IPS-20b (cell line): Measurements from ENCODE around the gene EIF3B.
"Not testable (repeated sequence)": the region's sequence is repeated elsewhere in the genome, so short reads cannot be mapped to it uniquely, and the experiment has no call there.

Experiments
- H3K27ac ChIP-seq: one replicate; pipeline ENCODE4 v1.5.1; 2013; ENCODE audit warnings: low read length
- H3K27me3 ChIP-seq: 2 replicates; pipeline ENCODE4 v1.6.1; 2013; ENCODE audit warnings: mild to moderate bottlenecking, low read length, inconsistent platforms; ENCODE audit not compliant: insufficient read depth
- H3K36me3 ChIP-seq: 2 replicates; pipeline ENCODE4 v1.6.1; 2013; ENCODE audit warnings: low read depth, mild to moderate bottlenecking, inconsistent platforms, low read length, moderate library complexity; ENCODE audit not compliant: insufficient read depth
- H3K4me1 ChIP-seq: 2 replicates; pipeline ENCODE4 v1.6.1; 2013; ENCODE audit warnings: mild to moderate bottlenecking, control low read depth, inconsistent platforms, low read length, moderate library complexity; ENCODE audit not compliant: insufficient read depth
- H3K4me3 ChIP-seq: 2 replicates; pipeline ENCODE4 v1.5.1; 2013; ENCODE audit warnings: mild to moderate bottlenecking, low read length, inconsistent platforms
- H3K9ac ChIP-seq: 2 replicates; pipeline ENCODE4 v1.6.1; 2013; ENCODE audit warnings: low read depth, mild to moderate bottlenecking, inconsistent platforms, low read length, moderate library complexity
- H3K9me3 ChIP-seq: 2 replicates; pipeline ENCODE4 v1.6.1; 2013; ENCODE audit warnings: mild to moderate bottlenecking, low read depth, low read length, inconsistent platforms; ENCODE audit not compliant: insufficient read depth

EIF3B gene

DNA sequence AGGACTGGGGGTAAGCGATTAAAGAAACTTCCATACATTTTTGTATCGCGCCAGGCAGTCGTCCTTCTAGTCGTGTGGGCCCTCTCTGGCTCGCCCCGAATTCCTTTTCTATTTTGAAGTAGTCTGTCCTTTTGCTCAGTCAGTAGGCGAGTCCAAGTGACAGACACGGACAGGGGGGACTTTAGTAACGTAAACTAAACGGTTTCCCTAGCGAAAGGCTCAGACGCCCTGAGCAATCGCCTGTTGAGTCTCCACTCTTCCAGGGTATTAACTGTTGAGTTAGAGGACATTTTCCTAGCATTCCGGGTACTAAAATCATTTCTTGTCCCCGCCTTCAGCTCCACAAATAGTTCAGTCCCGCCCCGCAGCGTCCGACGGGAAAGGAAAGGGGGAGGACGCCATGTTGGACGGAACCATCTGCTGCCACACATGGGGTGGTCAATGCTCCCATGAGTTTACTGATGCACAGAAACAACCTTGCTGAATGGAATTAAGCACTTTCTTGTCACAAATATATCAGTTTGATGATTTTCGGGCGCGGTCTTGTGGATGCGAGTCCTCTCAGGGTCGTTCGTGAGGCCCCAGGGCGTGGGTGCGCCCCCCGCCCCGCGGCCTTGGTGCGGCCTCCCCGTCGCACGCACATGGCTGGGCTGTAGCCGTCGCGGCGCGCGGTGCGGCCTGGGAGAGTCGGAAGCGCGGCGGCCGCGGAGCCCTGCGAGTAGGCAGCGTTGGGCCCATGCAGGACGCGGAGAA is at the start of gene EIF3B:
TSS of gene EIF3B (plus strand) at position 642 of the 753 bp plus-strand sequence. CDS start at position 737, 95 bp downstream.
- peak within 1 kb of the TSS; percentile 92 for H3K9ac ChIP-seq
- H3K9me3 ChIP-seq: no peaks in the 10 kb centered on the region
- H3K4me3 ChIP-seq: peak within 1 kb of the TSS; percentile 68
- no peaks in the 10 kb centered on the region for H3K4me1 ChIP-seq
- H3K27ac ChIP-seq: peak within 1 kb of the TSS; percentile 99
- H3K27me3 ChIP-seq: no peaks in the 10 kb centered on the region
- peaks cover 43% of the 10 kb centered on the region for H3K36me3 ChIP-seq

DNA sequence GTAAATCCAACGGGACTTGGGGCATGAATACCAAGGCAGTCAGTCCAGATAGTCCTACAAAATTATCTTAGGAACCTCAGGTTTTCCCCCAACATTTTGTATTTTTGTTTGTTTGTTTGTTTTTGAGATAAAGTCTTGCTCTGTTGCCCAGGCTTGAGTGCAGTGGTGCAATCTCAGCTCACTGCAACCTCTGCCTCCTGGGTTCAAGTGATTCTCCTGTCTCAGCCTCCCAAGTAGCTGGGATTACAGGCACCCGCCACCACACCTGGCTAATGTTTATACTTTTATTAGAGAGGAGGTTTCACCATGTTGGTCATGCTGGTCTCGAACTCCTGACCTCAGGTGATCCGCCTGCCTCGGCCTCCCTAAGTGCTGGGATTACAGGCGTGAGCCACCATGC is 49.4 kb upstream of the EIF3B start:
- H3K27ac ChIP-seq, H3K4me3 ChIP-seq, H3K4me1 ChIP-seq, H3K9me3 ChIP-seq, H3K36me3 ChIP-seq, H3K27me3 ChIP-seq, H3K9ac ChIP-seq: not testable (repeated sequence)

DNA sequence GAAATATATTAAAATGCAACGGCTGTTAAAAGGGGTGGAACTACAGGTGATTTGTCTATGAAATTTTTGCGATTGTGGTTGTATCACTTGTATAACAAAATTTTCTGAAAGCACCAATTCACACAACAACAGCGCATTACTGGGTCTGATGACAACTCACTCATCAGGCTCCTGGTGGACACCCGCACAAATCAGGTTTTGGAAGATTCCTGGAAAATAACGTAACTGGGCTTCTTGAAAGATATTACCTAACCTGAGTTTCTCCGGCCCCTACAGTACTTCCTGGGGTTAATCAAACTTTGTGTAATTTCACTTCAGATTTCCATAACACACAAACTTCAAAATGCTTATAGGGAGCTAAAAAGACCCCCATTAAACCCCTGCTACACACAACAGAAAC is 47.9 kb upstream of the EIF3B start:
- Histone ChIP-seq H3K9ac (no peak overlapping the region), H3K27ac (no peak overlapping the region), H3K4me1 (peaks cover 7% of the 10 kb centered on the region), H3K36me3 (no peaks in the 10 kb centered on the region), H3K9me3 (no peaks in the 10 kb centered on the region), H3K4me3 (no peak overlapping the region), H3K27me3 (no peaks in the 10 kb centered on the region)

DNA sequence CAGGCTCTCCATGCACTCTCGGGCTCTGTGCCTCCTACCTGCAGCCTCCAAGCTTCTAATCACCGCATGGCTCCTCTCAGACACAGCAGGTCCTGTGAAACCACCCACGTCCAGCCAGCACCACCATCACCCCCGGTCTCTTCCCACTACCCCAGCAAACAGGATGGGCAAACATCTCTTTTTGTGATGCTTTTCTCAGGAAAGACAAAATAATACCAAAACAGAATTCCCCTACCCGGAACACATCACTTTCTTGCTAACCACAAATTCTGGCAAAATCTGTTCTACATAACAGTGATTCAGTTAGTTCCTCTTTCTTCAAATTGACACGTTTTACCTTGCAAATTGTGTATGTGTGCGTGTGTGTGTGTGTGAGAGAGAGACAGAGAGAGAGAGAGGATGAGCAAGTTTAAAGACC is 46.9 kb upstream of the EIF3B start:
- Histone ChIP-seq H3K4me3 (no peak overlapping the region), H3K27me3 (no peaks in the 10 kb centered on the region), H3K36me3 (no peaks in the 10 kb centered on the region), H3K27ac (no peak overlapping the region), H3K4me1 (peaks cover 7% of the 10 kb centered on the region), H3K9ac (no peak overlapping the region), H3K9me3 (no peaks in the 10 kb centered on the region)

DNA sequence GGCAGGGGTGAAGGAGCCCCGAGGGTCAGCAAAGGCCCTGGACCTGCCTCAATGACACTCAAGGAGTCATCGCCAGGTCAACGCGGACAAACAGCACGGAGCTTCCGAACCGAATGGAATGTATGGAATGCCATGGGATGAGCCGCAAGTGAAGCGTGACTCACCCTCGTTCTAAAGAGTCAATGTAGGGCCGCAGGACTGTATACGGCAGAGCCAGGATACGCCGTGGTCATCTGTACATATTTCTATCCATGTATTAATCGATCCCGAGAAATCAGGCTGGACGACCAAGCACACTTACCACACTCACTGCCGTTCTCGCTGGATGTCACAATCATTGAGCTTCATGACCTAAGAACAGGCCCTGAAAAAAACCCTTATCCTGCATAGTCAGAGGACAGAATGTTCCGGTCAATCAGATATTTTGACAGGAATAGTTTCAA is 44.7 kb upstream of the EIF3B start:
- H3K27ac ChIP-seq: peak overlapping the region; percentile 30
- no peaks in the 10 kb centered on the region for H3K27me3 ChIP-seq
- H3K36me3 ChIP-seq: no peaks in the 10 kb centered on the region
- no peaks in the 10 kb centered on the region for H3K9me3 ChIP-seq
- peaks cover 7% of the 10 kb centered on the region for H3K4me1 ChIP-seq
- peak overlapping the region; percentile 63; the same call in 1 of the 2 replicates for H3K9ac ChIP-seq
- peak overlapping the region; percentile 31; the same call in 1 of the 2 replicates for H3K4me3 ChIP-seq

DNA sequence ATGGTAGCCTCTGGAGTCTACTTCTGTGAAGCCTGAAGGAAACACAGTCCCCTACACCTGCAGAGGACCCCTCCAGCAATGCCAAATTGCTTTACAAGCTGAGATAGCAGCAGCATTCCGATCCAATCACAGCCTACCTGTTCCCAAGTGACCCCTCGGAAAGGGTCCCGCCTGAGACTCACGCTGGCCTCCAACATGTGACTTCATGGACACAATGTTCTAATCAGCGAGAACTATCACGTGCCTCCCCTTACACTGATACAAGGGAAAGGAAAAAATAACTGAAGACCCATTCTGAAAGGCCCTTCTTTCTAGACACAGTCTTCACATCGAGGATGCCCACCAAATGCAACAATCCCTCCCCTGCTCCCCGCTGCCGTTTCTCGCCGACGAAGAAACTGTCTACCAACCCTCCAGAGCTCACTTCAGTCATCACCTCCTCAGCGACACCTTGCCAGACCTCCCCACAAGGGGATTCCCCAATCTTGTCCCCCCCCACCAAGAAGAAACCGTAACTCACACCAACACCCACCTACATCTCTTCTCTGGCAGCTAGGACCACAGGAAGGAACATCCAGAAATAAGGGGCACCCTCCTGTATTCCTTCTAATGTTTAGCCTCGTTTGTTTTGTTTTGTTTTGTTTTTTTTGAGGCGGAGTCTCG is 42.2 kb upstream of the EIF3B start:
- Histone ChIP-seq H3K9me3 (no peaks in the 10 kb centered on the region), H3K27ac (no peak overlapping the region), H3K4me3 (no peak overlapping the region), H3K36me3 (no peaks in the 10 kb centered on the region), H3K27me3 (no peaks in the 10 kb centered on the region), H3K9ac (no peak overlapping the region), H3K4me1 (peaks cover 7% of the 10 kb centered on the region)

DNA sequence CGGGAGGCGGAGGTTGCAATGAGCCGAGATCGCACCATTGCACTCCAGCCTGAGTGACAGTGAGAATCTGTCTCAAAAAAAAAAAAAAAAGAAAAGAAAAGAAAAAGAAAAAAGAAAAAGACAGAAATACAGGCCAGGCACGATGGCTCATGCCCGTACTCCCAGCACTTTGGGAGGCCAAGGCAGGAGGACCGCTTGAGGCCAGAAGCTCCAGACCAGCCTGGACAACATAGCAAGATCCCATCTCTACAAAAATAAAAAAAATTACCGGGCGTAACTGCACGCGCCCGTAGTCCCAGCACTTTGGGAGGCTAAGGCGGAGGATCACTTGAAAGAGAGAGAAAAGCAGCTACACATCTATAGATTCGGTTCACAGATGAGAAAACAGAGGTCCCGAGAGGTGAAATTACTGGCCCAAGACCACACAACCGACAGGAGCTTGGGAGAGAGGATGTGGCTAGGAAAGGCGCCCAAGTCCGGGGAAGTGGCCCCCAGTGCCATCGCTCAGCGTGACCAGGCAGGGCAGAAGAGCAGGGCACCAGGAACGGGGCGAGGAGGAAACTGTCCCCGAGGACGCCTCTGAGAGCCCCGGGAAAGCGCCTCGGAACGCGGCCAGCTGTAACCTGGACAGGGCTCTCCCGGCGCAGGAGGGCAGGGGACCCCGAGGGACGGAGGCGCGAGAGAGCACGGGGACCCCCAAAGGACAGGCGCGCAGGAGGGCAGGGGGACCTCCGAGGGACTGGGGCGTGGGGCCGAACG is 41.0 kb upstream of the EIF3B start:
- H3K27me3 ChIP-seq: no peaks in the 10 kb centered on the region
- peak overlapping the region; percentile 71; the same call in 1 of the 2 replicates for H3K9ac ChIP-seq
- no peaks in the 10 kb centered on the region for H3K36me3 ChIP-seq
- H3K4me1 ChIP-seq: peaks cover 7% of the 10 kb centered on the region
- H3K4me3 ChIP-seq: peak overlapping the region; percentile 84
- H3K9me3 ChIP-seq: no peaks in the 10 kb centered on the region
- H3K27ac ChIP-seq: no peak overlapping the region

DNA sequence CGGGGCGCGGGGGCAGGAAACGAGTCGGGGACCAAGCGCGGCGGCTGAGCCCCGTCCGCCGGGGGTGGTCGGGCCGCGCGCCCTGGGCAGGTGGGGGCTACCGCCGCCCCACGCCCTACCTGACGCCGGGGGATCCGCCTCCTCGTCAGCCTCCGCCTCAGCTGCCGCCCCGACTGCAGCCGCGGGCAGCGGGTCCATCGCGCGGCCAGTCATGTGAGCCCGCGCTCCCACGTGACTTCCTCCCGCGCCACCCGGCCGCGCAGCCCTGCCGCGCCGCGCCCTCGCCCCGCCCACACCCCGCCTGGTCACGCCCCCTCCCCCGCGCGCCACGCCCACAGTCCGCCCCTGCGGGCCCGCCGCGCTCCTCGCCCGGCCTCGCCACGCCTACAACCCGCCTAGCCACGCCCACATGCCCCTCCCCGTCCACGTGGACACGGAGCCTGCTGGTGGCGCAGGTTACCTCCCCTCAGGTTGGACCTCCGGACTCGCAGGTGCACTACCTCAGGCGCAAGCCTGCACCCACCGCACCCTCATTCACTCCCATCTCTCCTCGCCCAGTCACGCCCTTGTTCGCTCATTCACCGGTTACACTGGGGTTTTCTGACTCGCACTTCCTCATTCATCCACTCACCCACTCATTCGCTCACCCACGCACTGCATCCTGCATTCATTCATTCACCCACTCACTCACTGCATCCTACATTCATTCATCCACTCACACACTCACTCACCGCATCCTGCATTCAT is 40.2 kb upstream of the EIF3B start, which contains the start of gene SNX8:
TSS of gene SNX8 (minus strand) at position 233 of the 747 bp plus-strand sequence. CDS start at position 213, 20 bp downstream.
- Histone ChIP-seq H3K9ac (peak within 1 kb of the TSS; percentile 71; the same call in 1 of the 2 replicates), H3K27ac (no peak within 1 kb of the TSS), H3K4me1 (peaks cover 7% of the 10 kb centered on the region), H3K4me3 (peak within 1 kb of the TSS; percentile 84), H3K9me3 (no peaks in the 10 kb centered on the region), H3K36me3 (no peaks in the 10 kb centered on the region), H3K27me3 (no peaks in the 10 kb centered on the region)

DNA sequence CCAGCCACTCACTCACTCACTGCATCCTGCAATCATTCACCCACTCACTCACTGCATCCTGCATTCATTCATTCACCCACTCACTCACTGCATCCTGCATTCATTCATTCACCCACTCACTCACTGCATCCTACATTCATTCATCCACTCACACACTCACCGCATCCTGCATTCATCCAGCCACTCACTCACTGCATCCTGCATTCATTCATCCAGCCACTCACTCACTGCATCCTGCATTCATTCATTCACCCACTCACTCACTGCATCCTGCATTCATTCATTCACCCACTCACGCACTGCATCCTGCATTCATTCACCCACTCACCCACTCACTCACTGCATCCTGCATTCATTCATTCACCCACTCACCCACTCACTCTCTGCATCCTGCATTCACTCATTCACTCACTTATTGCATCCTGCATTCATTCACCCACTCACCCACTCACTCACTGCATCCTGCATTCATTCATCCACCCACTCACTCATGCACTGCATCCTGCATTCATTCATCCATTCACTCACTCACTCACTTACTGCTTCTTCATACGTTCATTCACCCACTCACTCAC is 39.6 kb upstream of the EIF3B start:
- H3K9me3 ChIP-seq, H3K27ac ChIP-seq, H3K9ac ChIP-seq, H3K4me1 ChIP-seq, H3K27me3 ChIP-seq, H3K36me3 ChIP-seq: not testable (repeated sequence)
- H3K4me3 ChIP-seq: peak overlapping the region; percentile 54; the same call in 1 of the 2 replicates

DNA sequence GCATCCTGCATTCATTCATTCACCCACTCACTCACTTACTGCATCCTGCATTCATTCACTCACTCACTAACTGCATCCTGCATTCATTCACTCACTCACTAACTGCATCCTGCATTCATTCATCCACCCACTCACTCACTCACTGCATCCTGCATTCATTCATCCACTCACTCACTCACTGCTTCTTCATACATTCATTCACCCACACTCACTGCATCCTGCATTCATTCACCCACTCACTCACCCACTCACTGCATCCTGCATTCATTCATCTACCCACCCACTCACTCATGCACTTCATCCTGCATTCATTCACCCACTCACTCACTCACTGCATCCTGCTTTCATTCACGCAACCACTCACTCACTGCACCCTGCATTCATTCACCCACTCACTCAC is 38.8 kb upstream of the EIF3B start:
- Histone ChIP-seq H3K27me3 (no peaks in the 10 kb centered on the region), H3K9me3 (no peaks in the 10 kb centered on the region), H3K9ac (no peak overlapping the region), H3K27ac (no peak overlapping the region), H3K4me3 (no peak overlapping the region), H3K4me1 (no peaks in the 10 kb centered on the region; the same call in 1 of the 2 replicates), H3K36me3 (no peaks in the 10 kb centered on the region)

DNA sequence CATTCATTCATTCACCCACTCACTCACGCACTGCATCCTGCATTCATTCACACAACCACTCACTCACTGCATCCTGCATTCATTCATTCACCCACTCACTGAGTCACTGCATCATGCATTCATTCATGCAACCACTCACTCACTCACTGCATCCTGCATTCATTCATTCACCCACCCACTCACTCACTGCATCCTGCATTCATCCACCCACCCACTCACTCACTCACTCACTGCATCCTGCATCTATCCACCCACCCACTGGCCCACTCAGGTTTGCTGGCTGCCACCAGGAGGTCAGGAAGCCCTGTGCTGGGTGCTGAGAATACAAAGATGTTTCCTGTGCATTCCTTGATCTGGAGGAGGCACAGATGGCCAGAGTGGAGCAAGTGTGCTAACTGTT is 38.0 kb upstream of the EIF3B start:
- no peaks in the 10 kb centered on the region for H3K9me3 ChIP-seq
- H3K9ac ChIP-seq: no peak overlapping the region
- no peak overlapping the region for H3K27ac ChIP-seq
- no peak overlapping the region for H3K4me3 ChIP-seq
- H3K4me1 ChIP-seq: no peaks in the 10 kb centered on the region
- H3K36me3 ChIP-seq: no peaks in the 10 kb centered on the region
- no peaks in the 10 kb centered on the region for H3K27me3 ChIP-seq
